ENCODE results near the gene AOAH. TPM values are rescaled to one million over a fixed set of nuclear protein-coding genes. Genes with fewer than 3 reads are reported as not detected.
A peak's percentile ranks its signal among the peaks of the same experiment; 100 is the strongest.

The AOAH gene
- total RNA-seq, 1 donor from 2014 or later: 3.6 TPM

DNA sequence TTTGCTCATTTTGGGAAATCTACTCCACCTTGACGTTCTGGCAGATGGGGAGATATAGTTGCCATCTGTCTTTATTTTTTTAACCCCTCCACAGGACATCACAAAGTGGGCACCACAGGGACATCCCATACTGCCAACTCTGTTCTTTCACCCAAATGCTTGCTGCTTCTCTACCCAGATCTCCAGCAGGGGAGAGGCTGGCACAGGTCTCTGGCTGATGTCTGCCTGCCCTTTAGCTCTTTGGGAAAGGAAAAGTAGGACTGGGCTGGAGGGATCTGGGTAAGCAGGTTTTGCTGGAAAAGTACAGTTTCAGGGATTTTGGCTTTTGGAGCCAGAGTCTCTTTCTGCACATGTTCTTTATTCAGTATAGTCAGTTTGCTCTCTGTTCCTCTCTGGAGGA is 178.0 kb downstream of the AOAH start:
- peak; percentile 18 for DNase-seq

DNA sequence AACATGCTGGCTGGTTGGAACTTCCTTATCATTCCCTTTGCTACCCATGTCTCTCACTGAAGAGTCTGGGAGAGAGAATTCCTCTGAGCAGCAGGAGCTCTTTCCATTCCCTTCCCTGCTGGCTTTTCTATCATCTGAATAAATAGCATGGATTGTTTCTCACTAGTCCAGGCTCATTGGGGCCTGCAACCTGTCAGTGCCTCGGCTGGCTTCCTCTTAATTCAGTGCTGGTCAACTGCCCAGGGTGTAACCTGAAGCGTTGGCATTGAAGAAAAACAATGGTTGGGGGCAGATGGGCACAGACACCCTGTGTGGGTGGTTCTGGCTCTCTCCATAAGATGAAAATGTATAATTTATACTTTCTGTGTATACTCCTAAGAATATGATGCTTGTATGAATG is 179.0 kb downstream of the AOAH start:
- no peak for DNase-seq

GRCh38 chr7:36538126-36538525 is 186.2 kb downstream of the AOAH start:
- DNase-seq: no peak

- DNase-seq: no peak
Measured at GRCh38 chr7:36535866-36536664, 188.2 kb downstream of the AOAH start.

DNA sequence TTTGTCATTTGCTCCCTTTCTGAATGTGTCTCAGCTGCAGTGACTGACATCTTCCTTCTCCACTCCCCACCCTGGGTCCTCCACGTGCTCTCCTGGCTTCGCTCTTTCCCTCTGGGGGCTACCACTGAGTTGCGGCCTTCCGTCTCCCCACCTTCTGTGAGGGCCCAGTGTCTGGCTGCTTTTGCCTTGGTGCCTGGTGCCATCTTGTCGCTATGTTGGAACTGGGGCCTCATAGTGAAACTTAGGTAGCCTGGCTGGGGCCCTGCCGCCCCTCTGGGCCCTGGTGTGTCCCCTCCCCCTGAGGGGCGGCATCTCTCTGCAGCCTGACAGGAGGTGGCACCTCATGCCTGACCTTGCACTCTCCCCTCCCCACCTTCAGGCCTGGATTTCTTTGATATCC is 190.6 kb downstream of the AOAH start:
- DNase-seq: no peak

DNA sequence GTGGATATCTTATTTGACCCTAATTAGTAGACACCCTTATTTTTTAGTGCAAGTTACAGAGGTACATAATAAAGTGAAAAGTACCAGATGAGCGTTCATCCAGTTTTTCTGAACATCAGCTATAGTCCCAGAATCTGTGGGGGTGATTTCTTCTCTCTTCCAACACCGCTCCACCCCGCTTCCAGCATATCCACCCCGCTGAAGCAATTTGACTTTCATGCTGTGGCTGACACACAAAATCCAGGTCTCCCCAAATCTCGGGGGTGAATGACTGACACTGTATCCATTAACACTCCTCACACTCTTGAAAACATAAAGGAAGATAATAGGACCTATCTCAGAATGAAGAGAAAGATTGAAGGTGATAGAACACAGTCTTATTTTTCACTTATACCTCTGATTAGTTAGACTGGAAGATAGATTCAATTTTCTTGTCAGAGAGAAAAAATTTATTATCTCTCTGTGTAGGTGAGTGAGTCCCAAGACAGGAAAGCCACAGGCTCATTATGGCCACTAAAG is 191.3 kb downstream of the AOAH start:
- no peak for DNase-seq

- DNase-seq: no peak
Measured at GRCh38 chr7:36531951-36532350, 192.3 kb downstream of the AOAH start.

- DNase-seq: no peak
Measured at GRCh38 chr7:36530456-36530855, 193.8 kb downstream of the AOAH start.

- no peak for DNase-seq
Measured at GRCh38 chr7:36527549-36527913, 196.8 kb downstream of the AOAH start.

- DNase-seq: no peak
Measured at GRCh38 chr7:36526863-36527548, 197.3 kb downstream of the AOAH start.

GRCh38 chr7:36523371-36524101 is 200.8 kb downstream of the AOAH start:
- DNase-seq: no peak

GRCh38 chr7:36522453-36523007 is 201.8 kb downstream of the AOAH start:
- no peak for DNase-seq

DNA sequence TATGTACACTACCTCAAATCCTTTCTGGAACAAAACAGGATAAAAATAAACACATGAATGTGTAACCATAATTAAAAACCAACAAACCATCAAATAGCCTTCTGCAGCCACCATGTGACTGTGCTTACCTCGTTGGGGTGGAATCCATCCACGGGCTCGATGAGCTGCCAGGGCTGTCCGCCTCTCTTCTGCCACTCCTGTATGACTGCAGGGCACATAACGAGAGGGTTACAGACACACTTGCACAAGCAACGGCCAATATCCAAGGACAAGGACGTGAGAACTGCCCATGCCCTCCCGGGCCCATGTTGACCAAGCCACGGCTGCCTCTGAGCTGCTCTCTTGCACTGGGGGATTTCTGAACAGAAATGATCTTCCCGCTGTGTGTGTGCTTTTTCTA is 202.4 kb downstream of the AOAH start:
- DNase-seq: no peak

- no peak for DNase-seq
Measured at GRCh38 chr7:36521133-36521532, 203.2 kb downstream of the AOAH start.

DNA sequence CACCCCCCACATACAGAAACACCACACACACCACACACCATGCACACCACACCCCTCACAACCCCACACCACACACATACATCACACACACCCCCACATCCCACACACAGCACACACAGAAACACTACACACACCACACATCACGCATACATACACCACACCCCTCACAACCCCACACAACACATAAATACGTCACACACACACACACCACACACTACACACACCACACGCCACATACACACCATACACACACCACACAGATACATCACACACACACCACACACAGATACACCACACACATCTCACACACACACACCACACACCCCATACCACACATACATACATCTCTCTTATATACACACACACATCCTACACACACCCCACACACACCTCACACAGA is 208.4 kb downstream of the AOAH start:
- DNase-seq: no peak

GRCh38 chr7:36514289-36515243 is 209.7 kb downstream of the AOAH start:
- DNase-seq: peak; percentile 56

GRCh38 chr7:36513393-36513792 is 210.9 kb downstream of the AOAH start:
- no peak for DNase-seq

DNA sequence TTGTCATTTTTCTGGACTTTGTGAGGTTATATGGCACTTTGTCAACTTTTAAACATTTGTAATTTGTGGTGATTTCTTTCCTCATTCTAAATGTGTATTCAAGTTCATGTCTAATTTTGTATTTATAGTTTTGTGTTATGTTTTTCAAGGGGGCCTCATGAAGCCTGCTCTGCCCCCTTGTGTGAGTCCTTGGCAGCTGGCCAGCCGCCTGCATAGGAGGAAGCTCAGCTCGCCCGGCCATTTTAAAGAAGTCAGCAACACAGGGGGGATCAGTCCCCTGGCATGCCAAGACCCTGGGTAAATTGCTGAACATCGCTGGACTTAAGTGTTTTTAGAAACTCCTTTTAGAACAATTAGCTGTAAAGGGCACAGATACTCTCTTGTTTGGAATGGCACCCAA is 211.7 kb downstream of the AOAH start:
- no peak for DNase-seq

DNA sequence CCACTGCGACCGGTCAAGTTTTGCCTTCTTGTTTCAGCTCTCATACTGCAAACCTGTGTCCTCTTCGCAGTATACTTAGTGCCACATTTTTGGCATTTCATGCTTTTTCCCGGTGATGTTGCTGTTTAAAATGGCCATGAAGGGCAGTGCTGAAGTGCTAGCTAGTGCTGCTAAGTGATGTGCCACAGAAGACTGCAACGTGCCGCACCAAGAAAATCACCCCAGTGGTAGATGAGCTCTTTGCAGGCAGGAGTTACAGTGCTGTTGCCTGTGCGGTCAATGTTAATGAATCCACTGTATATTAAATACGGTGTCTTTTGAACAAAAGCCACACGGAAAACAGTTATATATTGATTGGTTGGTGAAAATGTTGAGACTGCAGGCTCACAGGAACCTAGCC is 214.3 kb downstream of the AOAH start:
- no peak for DNase-seq

DNA sequence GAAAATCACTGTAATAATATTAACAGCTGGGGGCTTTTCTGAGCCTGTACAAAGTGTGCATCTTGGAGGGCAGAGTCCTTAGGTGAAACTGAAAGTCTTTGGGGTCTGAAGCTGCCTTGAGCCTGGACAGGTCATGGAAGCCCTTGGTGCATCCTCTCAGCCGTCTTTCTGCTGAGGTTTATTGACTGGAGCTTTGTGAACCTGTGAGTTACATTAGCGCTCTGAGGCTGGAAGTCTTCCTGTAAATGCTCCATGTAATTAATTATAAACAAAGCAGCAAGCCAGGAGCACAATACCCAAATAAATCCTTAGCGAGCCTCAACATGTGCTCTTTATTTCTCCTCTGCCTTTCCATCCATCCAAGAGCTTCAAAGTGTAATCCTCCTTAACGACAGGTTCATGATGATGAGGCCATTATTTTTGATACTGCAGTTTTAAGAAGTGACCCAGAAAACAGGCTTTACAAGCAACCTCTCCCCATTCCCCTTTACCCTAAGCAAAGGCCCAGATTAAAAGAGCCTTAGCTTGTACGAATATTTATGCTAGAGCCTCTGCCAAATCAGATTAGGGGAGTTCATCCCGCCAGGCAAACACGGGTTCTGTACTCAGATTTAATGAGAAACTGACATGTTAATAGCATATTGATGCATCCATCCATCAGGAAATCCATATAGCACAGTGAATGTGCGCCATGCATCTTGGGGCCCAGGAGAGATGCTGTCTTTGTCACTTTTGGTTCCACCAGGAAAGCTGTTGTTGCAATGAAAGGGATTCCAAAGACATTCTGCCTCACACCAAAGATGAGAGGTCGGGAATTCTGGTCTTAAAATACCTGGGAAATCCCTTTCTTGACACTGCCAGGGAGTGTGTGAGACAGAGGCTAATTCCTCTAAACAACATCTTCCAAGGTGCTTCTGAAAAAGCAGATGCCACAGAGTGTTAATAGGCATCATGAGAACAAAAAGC is 216.5 kb downstream of the AOAH start:
- DNase-seq: no peak

Data from occipital lobe (tissue), 2 donors.